ENCODE data around the gene ULK4. TPM values are rescaled to one million over a fixed set of nuclear protein-coding genes. Genes with fewer than 3 reads are reported as not detected.

ULK4 gene
- total RNA-seq, 1 experiment from 2014 or later, result 14.3 TPM

GRCh38 chr3:41207355-41207754, 754.5 kb downstream of the ULK4 start:
- CTCF ChIA-PET, result no interaction called here
- ATAC-seq (no peak), DNase-seq (ENCODE audit: low read depth, low spot score) (no peak)
- H3K4me1 ChIP-seq (ENCODE audit: control insufficient read depth, insufficient read depth, low read length), result peaks cover 16% of the 10 kb centered on the region
- in situ Hi-C loops (cut with HindIII; ENCODE audit: low pct_unique_long_range_greater_than_20kb, low sequenced_read_pairs) (no loop called here), intact Hi-C loops (cut with micrococcal nuclease; ENCODE audit: unreplicated experiment) (no loop called here)
- no peaks in the 10 kb centered on the region for H3K36me3 ChIP-seq (ENCODE audit: control insufficient read depth, insufficient read depth, low read length)
- BruUV-seq (replicated peaks), result no TSS peak
- TF ChIP-seq SIN3A (IDR thresholded peaks at IDR 0.05; ENCODE audit: borderline replicate concordance, insufficient read depth, low read depth, low read length), result no peak
- TF ChIP-seq CTCF (IDR thresholded peaks at IDR 0.05), result no peak
- H3K9me3 ChIP-seq (ENCODE audit: control insufficient read depth, insufficient read depth, low read depth, low read length), result no peaks in the 10 kb centered on the region
- H3K27me3 ChIP-seq (ENCODE audit: control insufficient read depth, insufficient read depth, low read length), result no peaks in the 10 kb centered on the region
- POLR2A ChIA-PET, result no interaction called here
- H3K4me3 ChIP-seq (ENCODE audit: low read depth in 2 of 2, low read length in 2 of 2), result no peak overlapping the region
- no peak overlapping the region for H3K27ac ChIP-seq (ENCODE audit: low read length)

GRCh38 chr3:41205591-41205990, 756.3 kb downstream of the ULK4 start:
- H3K4me1 ChIP-seq (ENCODE audit: control insufficient read depth, insufficient read depth, low read length), result peaks cover 28% of the 10 kb centered on the region
- intact Hi-C loops (cut with micrococcal nuclease; ENCODE audit: unreplicated experiment), result no loop called here
- H3K4me3 ChIP-seq (ENCODE audit: low read depth in 2 of 2, low read length in 2 of 2), result no peak overlapping the region
- no peaks in the 10 kb centered on the region for H3K27me3 ChIP-seq (ENCODE audit: control insufficient read depth, insufficient read depth, low read length)
- no peaks in the 10 kb centered on the region for H3K36me3 ChIP-seq (ENCODE audit: control insufficient read depth, insufficient read depth, low read length)
- TF ChIP-seq SIN3A (IDR thresholded peaks at IDR 0.05; ENCODE audit: borderline replicate concordance, insufficient read depth, low read depth, low read length) (no peak), CTCF (IDR thresholded peaks at IDR 0.05) (no peak), POLR2AphosphoS5 (IDR thresholded peaks at IDR 0.05; ENCODE audit: low read depth, low read length) (no peak), TCF7L2 (IDR thresholded peaks at IDR 0.05; ENCODE audit: low read depth, low read length) (no peak), REST (IDR thresholded peaks at IDR 0.05; ENCODE audit: insufficient read depth in 1 of 2, low read depth in 2 of 2, low read length in 1 of 2) (no peak)
- in situ Hi-C loops (cut with HindIII; ENCODE audit: low pct_unique_long_range_greater_than_20kb, low sequenced_read_pairs), result no loop called here
- ATAC-seq (no peak), DNase-seq (ENCODE audit: low read depth, low spot score) (no peak)
- no peak overlapping the region for H3K27ac ChIP-seq (ENCODE audit: low read length)
- no TSS peak for BruUV-seq (replicated peaks)
- ChIA-PET CTCF (no interaction called here), POLR2A (no interaction called here)
- H3K9me3 ChIP-seq (ENCODE audit: control insufficient read depth, insufficient read depth, low read depth, low read length), result no peaks in the 10 kb centered on the region
